HCT116 (cell line): ENCODE data around the gene SMIM35. TPM values are rescaled to one million over a fixed set of nuclear protein-coding genes. Genes with fewer than 3 reads are reported as not detected.

Experiments used
- ATAC-seq: fragments of 200-7000 bp; cut with Tn5 transposase; 2 replicates; pipeline ENCODE4 v1.9.1; 2020; ENCODE audit warnings: mild to moderate bottlenecking, moderate library complexity
- BruUV-seq: library from RNA; stranded (reverse); fragments of 400-500 nt; replicated peaks from 2 replicates; lab custom pipeline; 2021; lab: Mats Ljungman, UMichigan
- CTCF ChIA-PET: fragments of 300-600 bp; sonication (Branson Sonifier 250); formaldehyde crosslinking; loops from one replicate; lab custom pipeline; 2021; ENCODE audit warnings: antibody characterized with exemption; lab: Charles Lee
- POLR2A ChIA-PET: fragments of 300-600, 350-600 bp; sonication (Branson Sonifier 250); formaldehyde crosslinking; loops from one replicate; lab custom pipeline; 2021; ENCODE audit warnings: antibody characterized with exemption; lab: Charles Lee
- RAD21 ChIA-PET, 2 experiments: fragments of 300-600 bp; sonication (Branson Sonifier 250); formaldehyde crosslinking; loops; one replicate each; lab custom pipeline; 2023; ENCODE audit warnings: low total read pairs in 2 of 2; ENCODE audit not compliant: uncharacterized antibody in 2 of 2, unreplicated experiment in 2 of 2, low non-redundant PET in 1 of 2; lab: Charles Lee
- DNase-seq: peaks from one replicate; pipeline ENCODE4 v3.0.0-alpha.2; 2010; ENCODE audit warnings: low read depth, low spot score
- H2AFZ ChIP-seq: fragments of 200-600 bp; shearing (Covaris generic), sonication (generic); 2 replicates; pipeline ENCODE4 v1.6.1; 2017; ENCODE audit warnings: low read depth, mixed run types, mixed read lengths, antibody characterized with exemption, low read length; ENCODE audit not compliant: poor library complexity, severe bottlenecking
- H3K27ac ChIP-seq: 2 replicates; pipeline ENCODE4 v1.5.1; 2012; ENCODE audit warnings: low read depth, low read length
- H3K27me3 ChIP-seq: fragments of 200-600 bp; sonication (generic); 2 replicates; pipeline ENCODE4 v1.6.1; 2016; ENCODE audit warnings: mixed run types, low read length, mixed read lengths; ENCODE audit not compliant: insufficient read depth
- H3K36me3 ChIP-seq, 2 experiments: fragments of 200-500 bp in 1 of 2; fragments of 200-600 bp in 1 of 2; sonication (Bioruptor generic) in 1 of 2; sonication (generic) in 1 of 2; 2 replicates each; pipeline versions ENCODE4 v1.5.1 to v1.6.1; 2014 to 2016; ENCODE audit warnings: low read length in 2 of 2, inconsistent platforms in 1 of 2, mixed read lengths in 1 of 2, mixed run types in 1 of 2; ENCODE audit not compliant: insufficient read depth in 2 of 2, control insufficient read depth in 1 of 2
- H3K4me1 ChIP-seq, 2 experiments: fragments of 200-600 bp in 1 of 2; sonication (generic) in 1 of 2; 2 replicates each; pipeline versions ENCODE4 v1.5.1 to v1.6.1; 2012 to 2017; ENCODE audit warnings: low read length in 2 of 2, inconsistent platforms in 1 of 2, mild to moderate bottlenecking in 1 of 2, mixed read lengths in 1 of 2, mixed run types in 1 of 2, moderate library complexity in 1 of 2; ENCODE audit not compliant: insufficient read depth in 2 of 2, control insufficient read depth in 1 of 2
- H3K4me2 ChIP-seq: fragments of 200-600 bp; sonication (generic); 2 replicates; pipeline ENCODE4 v1.6.1; 2017; ENCODE audit warnings: mixed run types, low read length, mixed read lengths
- H3K4me3 ChIP-seq, 2 experiments: fragments of 200-600 bp in 1 of 2; sonication (generic) in 1 of 2; replicated peaks in 1 of 2; 2 replicates each; pipeline ENCODE4 v1.5.1; 2011 to 2016; ENCODE audit warnings: low read length in 2 of 2, control low read depth in 1 of 2, low read depth in 1 of 2, mild to moderate bottlenecking in 1 of 2, mixed read lengths in 1 of 2, mixed run types in 1 of 2
- H3K79me2 ChIP-seq: fragments of 200-600 bp; sonication (generic); 2 replicates; pipeline ENCODE4 v1.6.1; 2017; ENCODE audit warnings: mild to moderate bottlenecking, mixed run types, low read length, moderate library complexity, mixed read lengths; ENCODE audit not compliant: insufficient read depth
- H3K9ac ChIP-seq: fragments of 200-600 bp; sonication (generic); 2 replicates; pipeline ENCODE4 v1.6.1; 2016; ENCODE audit warnings: low read length, mixed read lengths
- H3K9me2 ChIP-seq: fragments of 200-600 bp; sonication (generic), shearing (Covaris generic); 2 replicates; pipeline ENCODE4 v1.6.1; 2017; ENCODE audit warnings: mixed run types, mild to moderate bottlenecking, moderate library complexity; ENCODE audit not compliant: insufficient read depth
- H3K9me3 ChIP-seq, 2 experiments: fragments of 200-500 bp in 1 of 2; fragments of 200-600 bp in 1 of 2; sonication (Bioruptor generic) in 1 of 2; sonication (generic) in 1 of 2; 2 replicates each; pipeline ENCODE4 v1.6.1; 2014 to 2017; ENCODE audit warnings: low read length in 2 of 2, mixed read lengths in 2 of 2, inconsistent platforms in 1 of 2, low read depth in 1 of 2, mild to moderate bottlenecking in 1 of 2, mixed run types in 1 of 2, moderate library complexity in 1 of 2; ENCODE audit not compliant: control insufficient read depth in 1 of 2, insufficient read depth in 1 of 2
- H4K20me1 ChIP-seq: fragments of 200-600 bp; sonication (generic), shearing (Covaris generic); 2 replicates; pipeline ENCODE4 v1.6.1; 2017; ENCODE audit warnings: mixed run types, mild to moderate bottlenecking, moderate library complexity; ENCODE audit not compliant: insufficient read depth
- ATF3 ChIP-seq: IDR thresholded peaks from 2 replicates; pipeline ENCODE4 v1.6.1; 2012
- CBX3 ChIP-seq: IDR thresholded peaks from 2 replicates; pipeline ENCODE4 v1.6.1; 2012; ENCODE audit warnings: low read depth
- CEBPB ChIP-seq: IDR thresholded peaks from 2 replicates; pipeline ENCODE4 v1.6.1; 2012; ENCODE audit warnings: low read depth
- POLR2A ChIP-seq: IDR thresholded peaks from 2 replicates; pipeline ENCODE4 v1.7.0; 2011; ENCODE audit warnings: borderline replicate concordance; ENCODE audit not compliant: insufficient read depth, insufficient read length; ENCODE audit errors: extremely low read depth
- SRF ChIP-seq: IDR thresholded peaks from 2 replicates; pipeline ENCODE4 v1.6.1; 2012; ENCODE audit warnings: low read depth
- YY1 ChIP-seq: IDR thresholded peaks from 2 replicates; pipeline ENCODE4 v1.6.1; 2011; ENCODE audit warnings: low read length, low read depth, moderate library complexity, mild to moderate bottlenecking; ENCODE audit not compliant: insufficient replicate concordance; ENCODE audit errors: extremely low read depth
- ZNF274 ChIP-seq: fragments of 200-500 bp; sonication (Bioruptor generic); IDR thresholded peaks from 2 replicates; pipeline ENCODE4 v1.6.1; 2014; ENCODE audit warnings: mild to moderate bottlenecking, low read depth, low read length, inconsistent platforms
- intact Hi-C: fragments of 100-400 bp; cut with micrococcal nuclease; formaldehyde crosslinking; loops from 2 replicates; pipeline ENCODE4 v1.10.0; 2022
- total RNA-seq: library from RNA; stranded (reverse); gene quantifications from one replicate; pipeline ENCODE4 v1.2.1, GENCODE V29; 2021; ENCODE audit not compliant: unreplicated experiment
- TF ChIP-seq, protein P1 (sequence below), 3 experiments: fragments of 200-600 bp in 1 of 3; sonication (generic) in 1 of 3; IDR thresholded peaks in 2 of 3; conservative IDR thresholded peaks in 1 of 3; 2 replicates each; pipeline ENCODE4 v1.5.1; 2012 to 2017; ENCODE audit warnings: low read depth in 2 of 3, low read length in 2 of 3, antibody characterized with exemption in 1 of 3, borderline replicate concordance in 1 of 3, control low read depth in 1 of 3, mild to moderate bottlenecking in 1 of 3, mixed read lengths in 1 of 3, mixed run types in 1 of 3, moderate library complexity in 1 of 3; ENCODE audit not compliant: insufficient read depth in 1 of 3

The SMIM35 gene
- total RNA-seq, 1 experiment from 2014 or later: not detected

DNA sequence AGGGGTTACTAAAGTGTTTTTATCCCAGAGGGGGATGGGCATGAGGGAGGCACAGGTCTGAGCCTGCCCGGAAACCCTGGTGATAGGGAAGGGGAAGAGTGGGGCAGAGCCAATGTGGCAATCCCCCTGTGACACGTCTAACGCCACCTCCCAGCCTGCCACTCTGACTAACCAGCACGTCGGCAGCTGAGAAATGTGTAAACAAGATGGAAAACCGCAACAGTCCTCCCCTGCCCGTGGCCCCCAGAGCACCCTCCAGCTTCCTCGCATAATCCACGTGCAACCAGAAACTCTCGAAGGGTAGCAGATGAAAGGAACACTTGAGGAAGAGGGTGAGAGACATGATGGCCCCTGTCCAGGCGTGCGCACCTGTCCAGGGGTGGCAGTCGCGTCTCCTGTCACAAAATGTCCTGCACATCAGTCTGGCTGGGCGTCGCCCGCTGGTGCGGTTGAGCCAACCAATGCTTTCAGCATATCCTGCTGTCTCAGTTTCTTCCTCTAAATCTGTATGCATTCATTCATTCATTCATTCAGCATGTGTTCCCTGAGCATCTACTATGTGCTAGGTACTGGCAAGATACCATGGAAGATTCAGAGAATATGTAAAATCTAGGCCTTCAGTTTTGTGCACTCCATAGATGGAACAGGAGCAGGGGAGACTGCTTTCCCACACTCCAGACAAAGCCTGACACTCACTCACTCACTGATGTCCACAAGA lies 5.4 kb downstream of the SMIM35 start:
- no peak for ATAC-seq
- Histone ChIP-seq H3K9me3 (no peaks in the 10 kb centered on the region), H3K4me2 (no peak overlapping the region), H2AFZ (no peak overlapping the region), H3K79me2 (no peaks in the 10 kb centered on the region), H3K4me3 (no peak overlapping the region)
- ChIA-PET POLR2A (no interaction called here), CTCF (no interaction called here)
- DNase-seq: no peak
- intact Hi-C loops: no loop called here
- BruUV-seq: no TSS peak
- TF ChIP-seq ATF3: no peak
- no peak for TF ChIP-seq POLR2A
- no peak for TF ChIP-seq CBX3
- TF ChIP-seq ZNF274: no peak
- no peak for TF ChIP-seq SRF
- TF ChIP-seq YY1: no peak
- no peak for TF ChIP-seq CEBPB
- TF ChIP-seq, protein P1, sequence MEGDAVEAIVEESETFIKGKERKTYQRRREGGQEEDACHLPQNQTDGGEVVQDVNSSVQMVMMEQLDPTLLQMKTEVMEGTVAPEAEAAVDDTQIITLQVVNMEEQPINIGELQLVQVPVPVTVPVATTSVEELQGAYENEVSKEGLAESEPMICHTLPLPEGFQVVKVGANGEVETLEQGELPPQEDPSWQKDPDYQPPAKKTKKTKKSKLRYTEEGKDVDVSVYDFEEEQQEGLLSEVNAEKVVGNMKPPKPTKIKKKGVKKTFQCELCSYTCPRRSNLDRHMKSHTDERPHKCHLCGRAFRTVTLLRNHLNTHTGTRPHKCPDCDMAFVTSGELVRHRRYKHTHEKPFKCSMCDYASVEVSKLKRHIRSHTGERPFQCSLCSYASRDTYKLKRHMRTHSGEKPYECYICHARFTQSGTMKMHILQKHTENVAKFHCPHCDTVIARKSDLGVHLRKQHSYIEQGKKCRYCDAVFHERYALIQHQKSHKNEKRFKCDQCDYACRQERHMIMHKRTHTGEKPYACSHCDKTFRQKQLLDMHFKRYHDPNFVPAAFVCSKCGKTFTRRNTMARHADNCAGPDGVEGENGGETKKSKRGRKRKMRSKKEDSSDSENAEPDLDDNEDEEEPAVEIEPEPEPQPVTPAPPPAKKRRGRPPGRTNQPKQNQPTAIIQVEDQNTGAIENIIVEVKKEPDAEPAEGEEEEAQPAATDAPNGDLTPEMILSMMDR (IDR thresholded peaks at IDR 0.05 in 2 of 3, conservative IDR thresholded peaks at IDR 0.05 in 1 of 3; ENCODE audit: borderline replicate concordance in 1 of 3, insufficient read depth in 1 of 3, low read depth in 2 of 3, low read length in 2 of 3): no peak
- TF ChIP-seq, all 23 proteins: peak for 0
- RAD21 ChIA-PET: no interaction called here
- peaks cover 12% of the 10 kb centered on the region in 2 experiments for H3K4me1 ChIP-seq
- H3K36me3 ChIP-seq: no peaks in the 10 kb centered on the region
- H4K20me1 ChIP-seq: no peaks in the 10 kb centered on the region
- no peak overlapping the region for H3K9ac ChIP-seq
- no peak overlapping the region for H3K27ac ChIP-seq
- H3K9me2 ChIP-seq: no peaks in the 10 kb centered on the region
- H3K27me3 ChIP-seq: peaks cover 3% of the 10 kb centered on the region; the same call in 1 of the 2 replicates
